ENCODE data around the gene CSNK1D.

Gene CSNK1D

GRCh38 chr17:82239401-82239925 lies 34.0 kb downstream of the CSNK1D start:
- H3K4me3 ChIP-seq (ENCODE audit: low read depth, low read length) = no peak overlapping the region
- DNase-seq (ENCODE audit: low read depth) = no peak
- TF ChIP-seq CTCF (IDR thresholded peaks at IDR 0.05; ENCODE audit: low read depth, low read length, missing control alignments) = no peak

GRCh38 chr17:82238472-82239201 lies 34.9 kb downstream of the CSNK1D start:
- no peak for TF ChIP-seq CTCF (IDR thresholded peaks at IDR 0.05; ENCODE audit: low read depth, low read length, missing control alignments)
- no peak for DNase-seq (ENCODE audit: low read depth)
- no peak overlapping the region for H3K4me3 ChIP-seq (ENCODE audit: low read depth, low read length)

GRCh38 chr17:82237746-82238471 lies 35.6 kb downstream of the CSNK1D start:
- TF ChIP-seq CTCF (IDR thresholded peaks at IDR 0.05; ENCODE audit: low read depth, low read length, missing control alignments) = no peak
- H3K4me3 ChIP-seq (ENCODE audit: low read depth, low read length) = no peak overlapping the region
- no peak for DNase-seq (ENCODE audit: low read depth)

- DNase-seq (ENCODE audit: low read depth) = no peak
- TF ChIP-seq CTCF (IDR thresholded peaks at IDR 0.05; ENCODE audit: low read depth, low read length, missing control alignments) = no peak
- H3K4me3 ChIP-seq (ENCODE audit: low read depth, low read length) = no peak overlapping the region
Observed at GRCh38 chr17:82237083-82237745, 36.3 kb downstream of the CSNK1D start.

- no peak overlapping the region for H3K4me3 ChIP-seq (ENCODE audit: low read depth, low read length)
- TF ChIP-seq CTCF (IDR thresholded peaks at IDR 0.05; ENCODE audit: low read depth, low read length, missing control alignments) = peak; percentile 83
- DNase-seq (ENCODE audit: low read depth) = no peak
Observed at GRCh38 chr17:82236142-82236971, 37.1 kb downstream of the CSNK1D start.

GRCh38 chr17:82235775-82236141 lies 37.7 kb downstream of the CSNK1D start:
- TF ChIP-seq CTCF (IDR thresholded peaks at IDR 0.05; ENCODE audit: low read depth, low read length, missing control alignments) = no peak
- DNase-seq (ENCODE audit: low read depth) = no peak
- H3K4me3 ChIP-seq (ENCODE audit: low read depth, low read length) = no peak overlapping the region
